Spleen (tissue), 11 donors: ENCODE measurements around the gene HES1. TPM values are rescaled to one million over a fixed set of nuclear protein-coding genes. Genes with fewer than 3 reads are reported as not detected.

ENCODE experiments used
- DNase-seq: peaks from one replicate; pipeline ENCODE4 v3.0.0-alpha.2; 2020
- H3K27ac ChIP-seq, 8 donors: fragments of 200-600 bp; sonication (generic) in 7 of 8; 1 replicate in 4 of 8; 2 replicates in 4 of 8; pipeline versions ENCODE4 v1.5.0 to v1.8.0; 2016 to 2021; ENCODE audit warnings: inconsistent platforms in 4 of 8, mild to moderate bottlenecking in 4 of 8, moderate library complexity in 1 of 8
- H3K27me3 ChIP-seq, 7 donors: fragments of 200-600 bp; sonication (generic) in 6 of 7; replicated peaks in 1 of 7; 1 replicate in 4 of 7; 2 replicates in 3 of 7; pipeline versions ENCODE4 v1.5.0 to v1.8.0; 2016 to 2021; ENCODE audit warnings: inconsistent platforms in 3 of 7, mild to moderate bottlenecking in 1 of 7
- H3K36me3 ChIP-seq, 6 donors: fragments of 200-600 bp; sonication (generic) in 5 of 6; 1 replicate in 4 of 6; 2 replicates in 2 of 6; pipeline versions ENCODE4 v1.5.0 to v1.8.0; 2016 to 2021; ENCODE audit warnings: inconsistent platforms in 2 of 6
- H3K4me1 ChIP-seq, 6 donors: fragments of 200-600 bp; sonication (generic) in 5 of 6; 1 replicate in 3 of 6; 2 replicates in 3 of 6; pipeline versions ENCODE4 v1.5.0 to v1.8.0; 2016 to 2021; ENCODE audit warnings: inconsistent platforms in 3 of 6
- H3K4me3 ChIP-seq, 8 donors: fragments of 200-600 bp; sonication (generic) in 7 of 8; 1 replicate in 4 of 8; 2 replicates in 4 of 8; pipeline versions ENCODE4 v1.5.0 to v1.8.0; 2016 to 2021; ENCODE audit warnings: inconsistent platforms in 4 of 8, mild to moderate bottlenecking in 4 of 8, moderate library complexity in 2 of 8
- H3K9me3 ChIP-seq, 8 donors: fragments of 200-600 bp; sonication (generic) in 7 of 8; 1 replicate in 4 of 8; 2 replicates in 4 of 8; pipeline versions ENCODE4 v1.5.0 to v1.8.0; 2016 to 2021; ENCODE audit warnings: inconsistent platforms in 4 of 8
- POLR2A ChIP-seq, 3 donors: fragments of 450-650 bp; IDR thresholded peaks; one replicate each; pipeline ENCODE4 v1.5.1; 2017; ENCODE audit warnings: antibody characterized with exemption in 3 of 3, mild to moderate bottlenecking in 1 of 3
- POLR2AphosphoS5 ChIP-seq, 3 donors: sonication (generic); formaldehyde crosslinking; IDR thresholded peaks; one replicate each; pipeline ENCODE4 v1.5.1; 2017; ENCODE audit warnings: antibody characterized with exemption in 3 of 3
- WGBS, 5 donors: extraction: QIAGEN DNeasy Blood & Tissue Kit in 3 of 5; methylation state at CpG; one replicate each; pipeline versions ENCODE4 v1.1.5 to v1.1.7; 2013 to 2018; 5-methylcytosine and 5-hydroxymethylcytosine counted together
- intact Hi-C: fragments of 100-400 bp; cut with DNase I; formaldehyde crosslinking; loops from one replicate; pipeline ENCODE4 v1.15.0; 2023; ENCODE audit warnings: low total_unique reads
- polyA plus RNA-seq, 3 donors: library from polyadenylated mRNA; stranded (reverse); fragments of 200-250 nt; gene quantifications; one replicate each; pipeline ENCODE4 v1.2.1, GENCODE V29; 2013
- total RNA-seq, 7 donors: library from RNA; depleted of rRNA in 3 of 7; stranded (reverse); fragments of >200 nt in 3 of 7; fragmentation: NEBNext Ultra II Directional in 4 of 7; extraction: Animal tissue kit (Norgen Biotek cat#: 25700) in 4 of 7; gene quantifications; one replicate each; pipeline versions ENCODE4 v1.1.0 to v1.2.1, GENCODE V29; 2016 to 2021
- TF ChIP-seq, protein P1 (sequence below), 11 experiments: fragments of 200-600 bp in 7 of 11; fragments of 450-650 bp in 4 of 11; sonication (generic) in 4 of 11; IDR thresholded peaks in 8 of 11; conservative IDR thresholded peaks in 3 of 11; 1 replicate in 7 of 11; 2 replicates in 4 of 11; pipeline versions ENCODE4 v1.4.0 to v1.8.0; 2016 to 2021; ENCODE audit warnings: antibody characterized with exemption in 11 of 11, inconsistent platforms in 4 of 11, mild to moderate bottlenecking in 1 of 11
- donor health status: healthy with polysubstance abuse.
- donor health status: DM: no; HTN: no; CAD: no; lungs with moderate emphysema.
- donor health status: DM: no; HTN: no; CAD: no.
- donor health status: Bipolar disorder and iron deficiency.
- donor health status: healthy.
- donor health status: DM: no; HTN: no; CAD: no.
- donor health status: DM: yes; HTN: yes; CAD: no.

The HES1 gene
- total and polyA plus RNA-seq, 10 donors = 17.7 to 59.6 (median 40.0) TPM

DNA sequence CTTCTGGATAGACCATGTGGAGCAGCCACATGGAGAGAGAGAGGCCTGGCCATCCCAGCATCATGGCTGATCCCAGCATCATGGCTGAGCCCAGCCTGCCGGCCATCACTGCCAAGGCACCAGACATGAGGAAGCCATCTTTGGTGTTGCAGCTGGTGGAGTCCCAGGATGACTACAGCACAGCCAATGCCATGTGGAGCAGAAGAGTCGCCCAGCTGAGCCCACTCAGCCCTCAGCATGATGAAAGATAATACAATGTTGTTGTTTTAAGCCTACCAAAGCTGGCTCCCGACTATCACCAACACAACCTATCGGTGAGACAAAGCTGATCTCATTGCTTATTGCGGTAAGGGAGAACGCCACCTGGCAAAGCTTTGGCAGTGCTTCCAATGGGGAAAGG is 18.4 kb downstream of the HES1 start:
- no peak for DNase-seq
- Histone ChIP-seq H3K9me3 (peaks cover 0 to 8% (median 4%) of the 10 kb centered on the region in 8 donors), H3K27me3 (peaks cover 0 to 13% (median 0%) of the 10 kb centered on the region in 7 donors), H3K36me3 (no peaks in the 10 kb centered on the region), H3K4me3 (no peak overlapping the region), H3K27ac (no peak overlapping the region), H3K4me1 (no peaks in the 10 kb centered on the region)
- intact Hi-C loops = no loop called here
- TF ChIP-seq, protein P1, sequence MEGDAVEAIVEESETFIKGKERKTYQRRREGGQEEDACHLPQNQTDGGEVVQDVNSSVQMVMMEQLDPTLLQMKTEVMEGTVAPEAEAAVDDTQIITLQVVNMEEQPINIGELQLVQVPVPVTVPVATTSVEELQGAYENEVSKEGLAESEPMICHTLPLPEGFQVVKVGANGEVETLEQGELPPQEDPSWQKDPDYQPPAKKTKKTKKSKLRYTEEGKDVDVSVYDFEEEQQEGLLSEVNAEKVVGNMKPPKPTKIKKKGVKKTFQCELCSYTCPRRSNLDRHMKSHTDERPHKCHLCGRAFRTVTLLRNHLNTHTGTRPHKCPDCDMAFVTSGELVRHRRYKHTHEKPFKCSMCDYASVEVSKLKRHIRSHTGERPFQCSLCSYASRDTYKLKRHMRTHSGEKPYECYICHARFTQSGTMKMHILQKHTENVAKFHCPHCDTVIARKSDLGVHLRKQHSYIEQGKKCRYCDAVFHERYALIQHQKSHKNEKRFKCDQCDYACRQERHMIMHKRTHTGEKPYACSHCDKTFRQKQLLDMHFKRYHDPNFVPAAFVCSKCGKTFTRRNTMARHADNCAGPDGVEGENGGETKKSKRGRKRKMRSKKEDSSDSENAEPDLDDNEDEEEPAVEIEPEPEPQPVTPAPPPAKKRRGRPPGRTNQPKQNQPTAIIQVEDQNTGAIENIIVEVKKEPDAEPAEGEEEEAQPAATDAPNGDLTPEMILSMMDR (IDR thresholded peaks at IDR 0.05 in 8 of 11, conservative IDR thresholded peaks at IDR 0.05 in 3 of 11) = no peak
- no peak for TF ChIP-seq POLR2A (IDR thresholded peaks at IDR 0.05)
- no peak for TF ChIP-seq POLR2AphosphoS5 (IDR thresholded peaks at IDR 0.05)
- WGBS, 5 donors = 84 to 98% (median 96%) methylated on average over 6 of the region's 6 CpGs

DNA sequence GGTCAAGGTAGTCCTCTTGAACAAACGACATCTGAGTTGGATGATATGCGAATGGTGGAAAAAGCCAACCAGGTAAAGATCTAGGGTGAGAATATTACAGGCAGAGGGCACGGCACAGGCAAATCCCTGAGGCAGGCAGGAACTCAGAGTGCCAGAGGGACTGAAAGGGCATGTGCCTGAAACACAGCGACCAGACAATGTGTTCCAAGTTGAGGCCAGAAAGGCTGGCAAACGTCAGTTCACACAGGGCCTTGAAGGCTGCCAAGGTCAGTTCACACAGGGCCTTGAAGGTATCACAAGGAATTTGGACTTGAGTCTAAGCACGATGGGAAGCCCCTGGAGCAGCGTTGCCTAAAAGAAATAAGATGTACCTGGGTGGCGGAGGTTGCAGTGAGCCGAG is 20.1 kb downstream of the HES1 start:
- H3K9me3 ChIP-seq = peaks cover 0 to 8% (median 4%) of the 10 kb centered on the region in 8 donors
- H3K4me1 ChIP-seq = no peaks in the 10 kb centered on the region
- no peak overlapping the region for H3K27ac ChIP-seq
- H3K4me3 ChIP-seq = no peak overlapping the region
- H3K27me3 ChIP-seq = peaks cover 0 to 13% (median 0%) of the 10 kb centered on the region in 7 donors
- H3K36me3 ChIP-seq = no peaks in the 10 kb centered on the region
- 84 to 96% (median 86%) methylated on average over 9 of the region's 9 CpGs for WGBS, 5 donors
- intact Hi-C loops = no loop called here
- TF ChIP-seq POLR2A (IDR thresholded peaks at IDR 0.05) = no peak
- TF ChIP-seq, protein P1 (IDR thresholded peaks at IDR 0.05 in 8 of 11, conservative IDR thresholded peaks at IDR 0.05 in 3 of 11) = no peak
- no peak for TF ChIP-seq POLR2AphosphoS5 (IDR thresholded peaks at IDR 0.05)
- no peak for DNase-seq

DNA sequence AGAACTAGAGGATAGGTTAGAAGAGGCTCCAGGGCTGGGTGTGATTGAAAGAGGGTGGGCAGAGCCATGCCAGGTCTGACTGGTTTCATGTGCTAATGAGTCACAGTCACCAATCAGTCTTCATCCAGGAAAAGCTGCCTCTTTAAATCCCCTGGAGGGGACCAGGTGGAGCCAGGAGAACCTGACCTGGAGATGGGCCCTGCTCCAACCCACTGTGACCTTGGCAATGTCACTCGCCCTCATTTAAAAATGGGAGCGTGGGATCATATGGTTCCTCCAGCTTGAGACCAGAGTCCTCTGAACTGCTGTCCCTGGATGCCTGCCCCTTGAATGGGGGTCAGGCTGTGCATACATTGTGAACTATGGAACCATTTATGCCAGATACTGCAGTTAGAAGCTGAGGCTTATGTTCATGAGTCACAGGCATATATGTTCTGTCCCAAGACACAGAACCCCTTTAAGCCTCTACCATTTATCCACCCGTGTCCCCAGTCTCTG is 23.0 kb downstream of the HES1 start:
- WGBS, 5 donors = 71 to 95% (median 90%) methylated on average over 1 to 3 of the region's 3 CpGs
- Histone ChIP-seq H3K27me3 (peaks cover 0 to 24% (median 0%) of the 10 kb centered on the region in 7 donors), H3K4me3 (no peak overlapping the region), H3K36me3 (no peaks in the 10 kb centered on the region), H3K9me3 (peaks cover 0 to 7% (median 3%) of the 10 kb centered on the region in 8 donors), H3K27ac (no peak overlapping the region), H3K4me1 (no peaks in the 10 kb centered on the region)
- intact Hi-C loops = no loop called here
- TF ChIP-seq POLR2AphosphoS5 (IDR thresholded peaks at IDR 0.05) = no peak
- no peak for TF ChIP-seq POLR2A (IDR thresholded peaks at IDR 0.05)
- TF ChIP-seq, protein P1 (IDR thresholded peaks at IDR 0.05 in 8 of 11, conservative IDR thresholded peaks at IDR 0.05 in 3 of 11) = no peak
- no peak for DNase-seq

DNA sequence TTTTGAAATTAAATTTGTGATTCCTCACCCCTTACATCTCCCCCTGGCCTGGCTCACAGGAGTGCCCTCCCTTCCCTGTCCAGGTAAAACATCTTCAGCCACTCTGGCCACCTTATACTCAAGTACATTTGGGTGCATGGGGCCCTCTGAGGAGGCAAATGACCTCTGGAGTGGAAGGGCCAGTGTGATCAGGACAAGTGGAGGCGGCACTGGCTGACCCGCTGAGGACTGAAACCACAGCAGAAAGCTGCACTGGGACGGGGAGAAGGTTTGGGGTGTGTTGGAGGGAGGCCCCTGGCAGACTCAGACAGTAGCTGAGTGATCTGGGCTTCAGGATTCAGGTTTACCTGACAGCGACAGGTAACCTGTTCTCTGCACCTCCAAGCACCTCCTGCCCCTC is 24.2 kb downstream of the HES1 start:
- no peaks in the 10 kb centered on the region for H3K9me3 ChIP-seq
- H3K27me3 ChIP-seq = peaks cover 0 to 24% (median 0%) of the 10 kb centered on the region in 7 donors
- H3K4me1 ChIP-seq = no peaks in the 10 kb centered on the region
- WGBS, 5 donors = 84 to 97% (median 90%) methylated on average over 4 of the region's 4 CpGs
- no peaks in the 10 kb centered on the region for H3K36me3 ChIP-seq
- no peak overlapping the region for H3K4me3 ChIP-seq
- no peak for DNase-seq
- intact Hi-C loops = no loop called here
- no peak overlapping the region for H3K27ac ChIP-seq
- TF ChIP-seq POLR2AphosphoS5 (IDR thresholded peaks at IDR 0.05) (no peak), POLR2A (IDR thresholded peaks at IDR 0.05) (no peak)
- TF ChIP-seq, protein P1 (IDR thresholded peaks at IDR 0.05 in 8 of 11, conservative IDR thresholded peaks at IDR 0.05 in 3 of 11) = no peak
